NT2/D1 (cell line): Measurements from ENCODE around the gene DAB2IP.

Experiments
- SUZ12 ChIP-seq: IDR thresholded peaks from 2 replicates; pipeline ENCODE4 v1.6.1; 2011; ENCODE audit not compliant: insufficient read length, insufficient read depth; ENCODE audit errors: extremely low read depth
- YY1 ChIP-seq: IDR thresholded peaks from 2 replicates; pipeline ENCODE4 v1.6.1; 2011; ENCODE audit not compliant: insufficient read length, insufficient read depth
- ZNF274 ChIP-seq: IDR thresholded peaks from 2 replicates; pipeline ENCODE4 v1.6.1; 2011; ENCODE audit warnings: mild to moderate bottlenecking, low read depth, low read length

DNA sequence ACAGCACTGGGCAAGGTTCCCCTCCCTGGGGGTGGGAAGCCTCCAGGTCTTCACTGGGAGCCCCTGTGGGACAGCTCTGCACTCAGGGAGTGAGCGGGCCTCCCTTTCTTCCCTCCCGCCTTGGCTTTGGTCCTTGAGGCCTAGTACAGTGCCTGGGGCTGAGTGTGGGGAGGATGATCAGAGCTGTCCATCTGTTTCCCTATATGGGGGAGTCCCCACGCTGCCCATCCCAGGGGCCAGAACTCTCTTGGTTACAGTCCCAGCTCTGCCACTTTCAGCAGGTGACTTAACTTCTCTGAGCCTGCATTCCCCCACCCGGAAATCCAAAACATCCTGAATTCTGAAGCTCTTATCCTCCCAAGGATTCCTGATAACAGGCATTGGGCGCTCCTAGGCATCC lies 42.6 kb downstream of the DAB2IP start:
- no peak for TF ChIP-seq SUZ12
- no peak for TF ChIP-seq YY1
- TF ChIP-seq ZNF274 = no peak
